ENCODE data around the gene COL9A2.
A peak's percentile ranks its signal among the peaks of the same experiment; 100 is the strongest.
"Not testable (repeated sequence)": the region's sequence is repeated elsewhere in the genome, so short reads cannot be mapped to it uniquely, and the experiment has no call there.

The COL9A2 gene

GRCh38 chr1:40338745-40339419 lies 21.8 kb upstream of the COL9A2 start:
- peak; percentile 57 for DNase-seq (ENCODE audit: low read depth, low spot score)
- Histone ChIP-seq H3K9me3 (ENCODE audit: low read depth, low read length) (no peaks in the 10 kb centered on the region), H3K9ac (ENCODE audit: insufficient read length) (no peak overlapping the region), H3K36me3 (ENCODE audit: insufficient read depth, low read length) (no peaks in the 10 kb centered on the region), H3K27ac (no peak overlapping the region), H3K4me3 (0 out of 2 replicates have a peak overlapping the region, but pooled peaks have one; percentile 35)
- TF ChIP-seq FOXP2 (optimal IDR thresholded peaks at IDR 0.05; ENCODE audit: control extremely low read depth, extremely low read length, insufficient read depth): no peak
- TF ChIP-seq POLR2AphosphoS5 (IDR thresholded peaks at IDR 0.05; ENCODE audit: borderline replicate concordance, low read depth, low read length): no peak

DNA sequence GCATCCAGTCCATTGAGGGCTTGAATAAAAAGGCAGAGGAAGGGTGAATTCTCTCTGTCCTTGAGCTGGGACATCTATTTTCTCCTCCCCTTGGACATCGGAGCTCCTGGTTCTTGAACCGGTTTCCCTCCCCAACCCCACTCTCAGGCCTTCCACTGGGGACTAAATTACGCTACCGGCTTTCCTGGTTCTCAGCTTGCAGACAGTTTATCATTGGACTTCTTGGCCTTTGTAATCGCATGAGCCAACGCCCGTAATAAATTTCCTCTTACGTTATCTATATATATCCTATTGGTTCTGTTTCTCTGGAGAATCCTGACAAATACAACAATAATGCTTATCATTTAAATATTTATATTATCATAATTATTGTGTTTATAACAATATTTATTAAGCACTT lies 20.4 kb upstream of the COL9A2 start:
- H3K4me3 ChIP-seq: no peak overlapping the region
- no peak for DNase-seq (ENCODE audit: low read depth, low spot score)
- TF ChIP-seq EZH2 (IDR thresholded peaks at IDR 0.05) (no peak), POLR2AphosphoS5 (IDR thresholded peaks at IDR 0.05; ENCODE audit: borderline replicate concordance, low read depth, low read length) (no peak), FOXP2 (optimal IDR thresholded peaks at IDR 0.05; ENCODE audit: control extremely low read depth, extremely low read length, insufficient read depth) (no peak)
- no peak overlapping the region for H3K9ac ChIP-seq (ENCODE audit: insufficient read length)
- H3K36me3 ChIP-seq (ENCODE audit: insufficient read depth, low read length): no peaks in the 10 kb centered on the region
- no peak overlapping the region for H3K27ac ChIP-seq
- no peaks in the 10 kb centered on the region for H3K9me3 ChIP-seq (ENCODE audit: low read depth, low read length)

DNA sequence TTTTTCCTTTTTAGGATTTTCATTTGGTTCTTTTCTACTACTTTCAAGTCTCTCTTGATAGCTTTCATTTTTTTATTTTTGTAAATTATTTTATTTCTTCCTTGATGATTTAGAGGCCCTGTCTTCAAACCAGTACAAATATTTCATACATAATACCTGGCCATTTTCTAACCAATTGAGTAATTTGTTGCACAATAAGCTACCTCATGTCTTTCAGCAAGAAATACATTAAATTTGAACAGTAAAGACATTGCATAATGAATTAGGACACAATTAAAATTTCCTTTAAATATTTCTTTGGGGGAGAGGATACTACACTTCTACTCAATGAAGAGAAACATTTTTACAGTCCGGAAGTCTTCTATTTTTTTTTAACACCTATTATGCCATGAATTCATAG lies 15.6 kb upstream of the COL9A2 start:
- H3K27ac ChIP-seq: no peak overlapping the region
- no peak overlapping the region for H3K9ac ChIP-seq (ENCODE audit: insufficient read length)
- no peak overlapping the region for H3K4me3 ChIP-seq
- no peaks in the 10 kb centered on the region for H3K36me3 ChIP-seq (ENCODE audit: insufficient read depth, low read length)
- no peaks in the 10 kb centered on the region for H3K9me3 ChIP-seq (ENCODE audit: low read depth, low read length)
- no peak for DNase-seq (ENCODE audit: low read depth, low spot score)
- TF ChIP-seq FOXP2 (optimal IDR thresholded peaks at IDR 0.05; ENCODE audit: control extremely low read depth, extremely low read length, insufficient read depth): no peak
- no peak for TF ChIP-seq POLR2AphosphoS5 (IDR thresholded peaks at IDR 0.05; ENCODE audit: borderline replicate concordance, low read depth, low read length)
- no peak for TF ChIP-seq EZH2 (IDR thresholded peaks at IDR 0.05)

GRCh38 chr1:40331403-40331802 lies 14.3 kb upstream of the COL9A2 start:
- H3K27ac ChIP-seq; H3K36me3 ChIP-seq (ENCODE audit: insufficient read depth, low read length); H3K4me3 ChIP-seq; DNase-seq (ENCODE audit: low read depth, low spot score); H3K9ac ChIP-seq (ENCODE audit: insufficient read length); H3K9me3 ChIP-seq (ENCODE audit: low read depth, low read length): not testable (repeated sequence)

- Histone ChIP-seq H3K4me3 (no peak overlapping the region), H3K27ac (no peak overlapping the region), H3K9me3 (ENCODE audit: low read depth, low read length) (no peaks in the 10 kb centered on the region), H3K9ac (ENCODE audit: insufficient read length) (no peak overlapping the region), H3K36me3 (ENCODE audit: insufficient read depth, low read length) (no peaks in the 10 kb centered on the region)
- TF ChIP-seq EZH2 (IDR thresholded peaks at IDR 0.05) (no peak), POLR2AphosphoS5 (IDR thresholded peaks at IDR 0.05; ENCODE audit: borderline replicate concordance, low read depth, low read length) (no peak), FOXP2 (optimal IDR thresholded peaks at IDR 0.05; ENCODE audit: control extremely low read depth, extremely low read length, insufficient read depth) (no peak)
- no peak for DNase-seq (ENCODE audit: low read depth, low spot score)
Measured at GRCh38 chr1:40318970-40319621, 2.0 kb upstream of the COL9A2 start.

DNA sequence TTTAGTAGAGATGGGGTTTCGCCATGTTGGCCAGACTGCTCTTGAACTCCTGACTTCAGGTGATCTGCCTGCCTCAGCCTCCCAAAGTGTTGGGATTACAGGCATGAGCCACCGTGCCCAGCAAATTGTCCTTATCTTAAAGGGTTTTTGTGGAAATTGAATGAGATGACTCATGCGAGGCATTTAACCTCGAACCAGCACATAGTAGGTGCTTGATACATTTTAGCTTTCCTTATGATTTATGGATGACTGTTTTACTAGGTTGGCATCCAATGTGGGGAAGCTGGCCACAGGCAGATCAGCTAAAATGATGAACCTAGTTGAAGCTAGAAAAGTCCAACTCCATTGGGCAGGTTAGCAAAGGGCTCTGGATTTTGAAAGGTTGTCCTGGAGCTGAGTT lies 1.4 kb upstream of the COL9A2 start:
- H3K4me3 ChIP-seq: no peak overlapping the region

DNA sequence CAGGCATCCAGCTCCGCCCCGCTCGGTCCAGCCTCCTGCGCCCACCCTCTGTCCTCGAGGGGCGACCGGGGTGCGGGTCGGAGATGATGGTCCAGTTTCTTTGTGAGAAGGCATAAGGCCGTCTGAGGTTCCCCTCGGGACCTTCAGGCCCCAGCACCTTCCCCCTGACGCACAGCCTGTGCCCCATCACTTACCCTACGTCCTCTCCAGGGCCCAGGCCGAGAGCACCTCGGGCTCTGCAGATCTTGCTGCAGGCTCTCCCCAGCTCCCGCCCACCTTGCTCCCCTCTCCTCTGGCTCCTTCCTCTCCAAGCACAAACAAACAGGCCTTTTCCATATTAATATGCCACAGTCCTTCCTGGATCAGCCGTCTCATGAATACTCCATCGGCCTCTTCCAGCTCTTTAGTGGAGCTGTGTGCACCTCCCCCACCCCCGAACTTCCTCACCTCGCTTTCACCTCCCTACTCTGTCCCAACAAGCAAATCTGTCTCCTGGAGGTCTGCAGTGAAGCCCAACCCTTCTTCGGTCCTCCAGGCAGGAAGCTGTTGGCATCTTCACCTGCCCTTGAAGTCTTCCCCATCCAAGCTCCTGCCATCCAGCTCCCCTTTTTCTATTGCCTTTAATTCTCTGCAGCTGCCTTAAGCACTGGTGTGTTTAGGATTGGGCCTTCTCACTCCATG lies 448 bp upstream of the COL9A2 start:
- Histone ChIP-seq H3K9ac (ENCODE audit: insufficient read length) (no peak overlapping the region), H3K4me3 (no peak overlapping the region), H3K36me3 (ENCODE audit: insufficient read depth, low read length) (no peaks in the 10 kb centered on the region), H3K9me3 (ENCODE audit: low read depth, low read length) (no peaks in the 10 kb centered on the region), H3K27ac (no peak overlapping the region)
- TF ChIP-seq EZH2 (IDR thresholded peaks at IDR 0.05) (no peak), POLR2AphosphoS5 (IDR thresholded peaks at IDR 0.05; ENCODE audit: borderline replicate concordance, low read depth, low read length) (no peak), FOXP2 (optimal IDR thresholded peaks at IDR 0.05; ENCODE audit: control extremely low read depth, extremely low read length, insufficient read depth) (no peak)
- no peak for DNase-seq (ENCODE audit: low read depth, low spot score)

More for the DNA sequence above, 1.4 kb upstream of the COL9A2 start:
- no peaks in the 10 kb centered on the region for H3K9me3 ChIP-seq (ENCODE audit: low read depth, low read length)
- H3K36me3 ChIP-seq (ENCODE audit: insufficient read depth, low read length): no peaks in the 10 kb centered on the region
- TF ChIP-seq POLR2AphosphoS5 (IDR thresholded peaks at IDR 0.05; ENCODE audit: borderline replicate concordance, low read depth, low read length): no peak
- TF ChIP-seq FOXP2 (optimal IDR thresholded peaks at IDR 0.05; ENCODE audit: control extremely low read depth, extremely low read length, insufficient read depth): no peak
- no peak for TF ChIP-seq EZH2 (IDR thresholded peaks at IDR 0.05)
- no peak for DNase-seq (ENCODE audit: low read depth, low spot score)
- no peak overlapping the region for H3K9ac ChIP-seq (ENCODE audit: insufficient read length)
- no peak overlapping the region for H3K27ac ChIP-seq

GRCh38 chr1:40315795-40316594 lies 1.1 kb downstream of the COL9A2 start:
- DNase-seq (ENCODE audit: low read depth, low spot score): no peak
- TF ChIP-seq POLR2AphosphoS5 (IDR thresholded peaks at IDR 0.05; ENCODE audit: borderline replicate concordance, low read depth, low read length) (no peak), EZH2 (IDR thresholded peaks at IDR 0.05) (no peak), FOXP2 (optimal IDR thresholded peaks at IDR 0.05; ENCODE audit: control extremely low read depth, extremely low read length, insufficient read depth) (no peak)
- no peaks in the 10 kb centered on the region for H3K36me3 ChIP-seq (ENCODE audit: insufficient read depth, low read length)
- peak overlapping the region; percentile 38 for H3K4me3 ChIP-seq
- H3K9me3 ChIP-seq (ENCODE audit: low read depth, low read length): no peaks in the 10 kb centered on the region
- H3K27ac ChIP-seq: no peak overlapping the region
- no peak overlapping the region for H3K9ac ChIP-seq (ENCODE audit: insufficient read length)
